Hematopoietic multipotent progenitor cell treated with erythropoietin and hydrocortisone succinate and interleukin-3 and kit ligand, for 6 days (in vitro differentiated cells): ENCODE measurements around the gene PALM3.
"Not testable (repeated sequence)": the region's sequence is repeated elsewhere in the genome, so short reads cannot be mapped to it uniquely, and the experiment has no call there.

Experiments
- DNase-seq: peaks from one replicate; pipeline ENCODE4 v3.0.0-alpha.2; 2015

The PALM3 gene

GRCh38 chr19:14030997-14031718 is 30.7 kb downstream of the PALM3 start:
- DNase-seq, result no peak

- no peak for DNase-seq
Observed at GRCh38 chr19:14028901-14029300, 33.0 kb downstream of the PALM3 start.

GRCh38 chr19:14027856-14028450 is 33.9 kb downstream of the PALM3 start, which contains the start of gene RLN3:
TSS of gene RLN3 (plus strand) at chr19:14028148. CDS start at chr19:14028205, 57 bp downstream.
- no peak for DNase-seq

- not testable (repeated sequence) for DNase-seq
Observed at GRCh38 chr19:14026652-14027192, 35.2 kb downstream of the PALM3 start.

- DNase-seq, result peak; percentile 89
Observed at GRCh38 chr19:14023404-14024235, 38.3 kb downstream of the PALM3 start.

- DNase-seq, result no peak
Observed at GRCh38 chr19:14022469-14022868, 39.4 kb downstream of the PALM3 start.

GRCh38 chr19:14021474-14021873 is 40.4 kb downstream of the PALM3 start:
- DNase-seq, result no peak

GRCh38 chr19:14019739-14020138 is 42.1 kb downstream of the PALM3 start:
- not testable (repeated sequence) for DNase-seq

- no peak for DNase-seq
Observed at GRCh38 chr19:14019100-14019499, 42.8 kb downstream of the PALM3 start.

GRCh38 chr19:14015524-14016035 is 46.3 kb downstream of the PALM3 start:
- peak; percentile 95 for DNase-seq

- DNase-seq, result no peak
Observed at GRCh38 chr19:14012378-14012915, 49.4 kb downstream of the PALM3 start.

GRCh38 chr19:14006766-14007562 is 54.9 kb downstream of the PALM3 start:
- peak; percentile 84 for DNase-seq

GRCh38 chr19:14006085-14006765 is 55.7 kb downstream of the PALM3 start, which contains the start of gene RFX1:
TSS of gene RFX1 (minus strand) at chr19:14006320. CDS start at chr19:13993843, 12,477 bp downstream.
- DNase-seq, result peak; percentile 99

GRCh38 chr19:14005349-14006084 is 56.4 kb downstream of the PALM3 start:
- peak; percentile 94 for DNase-seq

GRCh38 chr19:14004619-14005348 is 57.1 kb downstream of the PALM3 start:
- DNase-seq, result peak; percentile 77
